GM18498 (cell line): Measurements from ENCODE around the gene CCM2.

Source experiments
- ATAC-seq: cut with Tn5 transposase; IDR thresholded peaks from one replicate; pipeline ENCODE4 v1.9.1; 2021; ENCODE audit warnings: mild to moderate bottlenecking, moderate library complexity; ENCODE audit not compliant: unreplicated experiment

The CCM2 gene

GRCh38 chr7:45064047-45064725 is 64.2 kb downstream of the CCM2 start:
- ATAC-seq: no peak

- no peak for ATAC-seq
Measured at GRCh38 chr7:45065031-45065995, 65.3 kb downstream of the CCM2 start.

GRCh38 chr7:45066409-45066808 is 66.4 kb downstream of the CCM2 start:
- no peak for ATAC-seq

- no peak for ATAC-seq
Measured at GRCh38 chr7:45067582-45067981, 67.6 kb downstream of the CCM2 start.

GRCh38 chr7:45068236-45069023 is 68.4 kb downstream of the CCM2 start:
- ATAC-seq: no peak

GRCh38 chr7:45069444-45070253 is 69.6 kb downstream of the CCM2 start:
- ATAC-seq: no peak

- ATAC-seq: no peak
Measured at GRCh38 chr7:45070254-45070642, 70.2 kb downstream of the CCM2 start.

GRCh38 chr7:45071528-45071927 is 71.5 kb downstream of the CCM2 start:
- ATAC-seq: no peak

- no peak for ATAC-seq
Measured at GRCh38 chr7:45072131-45073030, 72.4 kb downstream of the CCM2 start.

- no peak for ATAC-seq
Measured at GRCh38 chr7:45073031-45073785, 73.2 kb downstream of the CCM2 start.

- ATAC-seq: no peak
Measured at GRCh38 chr7:45073786-45074527, 74.0 kb downstream of the CCM2 start.

GRCh38 chr7:45074528-45075354 is 74.7 kb downstream of the CCM2 start:
- no peak for ATAC-seq

GRCh38 chr7:45075355-45075644 is 75.3 kb downstream of the CCM2 start:
- no peak for ATAC-seq

GRCh38 chr7:45075871-45076796 is 76.1 kb downstream of the CCM2 start:
- ATAC-seq: no peak

- ATAC-seq: no peak
Measured at GRCh38 chr7:45076946-45077345, 76.9 kb downstream of the CCM2 start.

GRCh38 chr7:45077579-45077978 is 77.6 kb downstream of the CCM2 start:
- no peak for ATAC-seq
